Mesothelial cell of epicardium (in vitro differentiated cells): Measurements from ENCODE around the gene PARD3. TPM values are rescaled to one million over a fixed set of nuclear protein-coding genes. Genes with fewer than 3 reads are reported as not detected.

Experiments
- DNase-seq, 2 experiments: peaks; one replicate each; pipeline ENCODE4 v3.0.0; 2021; ENCODE audit warnings: low spot score in 2 of 2; ENCODE audit not compliant: unreplicated experiment in 2 of 2
- H3K27ac Mint-ChIP-seq: 2 replicates; pipeline ENCODE4 v1.8.0; 2021; ENCODE audit warnings: mixed read lengths
- H3K27me3 Mint-ChIP-seq: 2 replicates; pipeline ENCODE4 v1.8.0; 2021; ENCODE audit warnings: low read depth, mixed read lengths
- H3K36me3 Mint-ChIP-seq: 2 replicates; pipeline ENCODE4 v1.8.0; 2021; ENCODE audit warnings: mixed read lengths
- H3K4me1 Mint-ChIP-seq: 2 replicates; pipeline ENCODE4 v1.8.0; 2021; ENCODE audit warnings: mixed read lengths
- H3K4me3 Mint-ChIP-seq: 2 replicates; pipeline ENCODE4 v1.8.0; 2021; ENCODE audit warnings: mild to moderate bottlenecking, moderate library complexity, mixed read lengths
- H3K9me3 Mint-ChIP-seq: 2 replicates; pipeline ENCODE4 v1.8.0; 2021; ENCODE audit warnings: mixed read lengths
- total RNA-seq: library from RNA; stranded (reverse); gene quantifications from 3 replicates; pipeline ENCODE4 v1.2.1, GENCODE V29; 2021
- TF ChIP-seq, protein P1 (sequence below): fragments of 200-600 bp; sonication (generic); IDR thresholded peaks from one replicate; pipeline ENCODE4 v1.5.0; 2021; ENCODE audit warnings: antibody characterized with exemption; ENCODE audit not compliant: unreplicated experiment

The PARD3 gene
- total RNA-seq, 1 donor from 2014 or later = 73.2 TPM

DNA sequence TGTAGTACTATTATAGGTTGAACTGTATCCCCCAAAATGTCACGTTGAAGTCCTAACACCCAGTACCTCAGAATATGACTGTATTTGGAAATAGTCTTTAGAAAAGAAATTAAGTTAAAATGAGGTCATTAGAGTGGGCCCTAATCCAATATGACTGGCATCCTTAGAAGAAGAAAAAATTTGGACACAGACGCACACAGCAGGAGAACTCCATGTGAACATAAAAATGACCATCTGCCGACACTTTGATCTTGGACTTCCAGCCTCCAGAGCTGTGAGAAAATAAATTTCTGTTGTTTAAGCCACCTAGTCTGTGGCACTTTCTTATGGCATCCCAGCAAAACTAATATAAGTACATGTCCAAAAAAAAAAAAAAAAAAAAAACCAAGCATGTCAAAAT, 225.8 kb downstream of the PARD3 start:
- Mint-ChIP-seq H3K27me3 (no peaks in the 10 kb centered on the region), H3K27ac (no peak overlapping the region)

DNA sequence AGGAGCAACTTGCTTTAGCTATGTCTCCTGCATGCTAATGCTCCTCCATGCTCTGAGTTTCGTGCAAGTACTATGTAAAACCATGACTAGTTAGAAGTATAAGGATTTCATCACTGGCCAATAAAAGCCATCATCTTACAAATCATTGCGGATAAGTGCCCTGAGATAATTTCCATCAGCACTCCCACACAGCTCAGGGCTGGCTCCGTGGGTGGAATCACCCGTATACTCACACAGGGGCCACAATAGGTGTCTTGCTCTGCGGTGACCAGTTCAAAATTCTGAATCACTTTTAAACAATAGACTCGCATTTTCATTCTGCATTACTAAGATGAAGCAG, 227.4 kb downstream of the PARD3 start:
- no peak overlapping the region for H3K27ac Mint-ChIP-seq

More for the DNA sequence above, 225.8 kb downstream of the PARD3 start:
- Mint-ChIP-seq H3K4me1 (peaks cover 28% of the 10 kb centered on the region), H3K9me3 (no peaks in the 10 kb centered on the region), H3K4me3 (no peak overlapping the region), H3K36me3 (peaks cover 7% of the 10 kb centered on the region)
- DNase-seq = no peak
- TF ChIP-seq, protein P1, sequence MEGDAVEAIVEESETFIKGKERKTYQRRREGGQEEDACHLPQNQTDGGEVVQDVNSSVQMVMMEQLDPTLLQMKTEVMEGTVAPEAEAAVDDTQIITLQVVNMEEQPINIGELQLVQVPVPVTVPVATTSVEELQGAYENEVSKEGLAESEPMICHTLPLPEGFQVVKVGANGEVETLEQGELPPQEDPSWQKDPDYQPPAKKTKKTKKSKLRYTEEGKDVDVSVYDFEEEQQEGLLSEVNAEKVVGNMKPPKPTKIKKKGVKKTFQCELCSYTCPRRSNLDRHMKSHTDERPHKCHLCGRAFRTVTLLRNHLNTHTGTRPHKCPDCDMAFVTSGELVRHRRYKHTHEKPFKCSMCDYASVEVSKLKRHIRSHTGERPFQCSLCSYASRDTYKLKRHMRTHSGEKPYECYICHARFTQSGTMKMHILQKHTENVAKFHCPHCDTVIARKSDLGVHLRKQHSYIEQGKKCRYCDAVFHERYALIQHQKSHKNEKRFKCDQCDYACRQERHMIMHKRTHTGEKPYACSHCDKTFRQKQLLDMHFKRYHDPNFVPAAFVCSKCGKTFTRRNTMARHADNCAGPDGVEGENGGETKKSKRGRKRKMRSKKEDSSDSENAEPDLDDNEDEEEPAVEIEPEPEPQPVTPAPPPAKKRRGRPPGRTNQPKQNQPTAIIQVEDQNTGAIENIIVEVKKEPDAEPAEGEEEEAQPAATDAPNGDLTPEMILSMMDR = no peak

DNA sequence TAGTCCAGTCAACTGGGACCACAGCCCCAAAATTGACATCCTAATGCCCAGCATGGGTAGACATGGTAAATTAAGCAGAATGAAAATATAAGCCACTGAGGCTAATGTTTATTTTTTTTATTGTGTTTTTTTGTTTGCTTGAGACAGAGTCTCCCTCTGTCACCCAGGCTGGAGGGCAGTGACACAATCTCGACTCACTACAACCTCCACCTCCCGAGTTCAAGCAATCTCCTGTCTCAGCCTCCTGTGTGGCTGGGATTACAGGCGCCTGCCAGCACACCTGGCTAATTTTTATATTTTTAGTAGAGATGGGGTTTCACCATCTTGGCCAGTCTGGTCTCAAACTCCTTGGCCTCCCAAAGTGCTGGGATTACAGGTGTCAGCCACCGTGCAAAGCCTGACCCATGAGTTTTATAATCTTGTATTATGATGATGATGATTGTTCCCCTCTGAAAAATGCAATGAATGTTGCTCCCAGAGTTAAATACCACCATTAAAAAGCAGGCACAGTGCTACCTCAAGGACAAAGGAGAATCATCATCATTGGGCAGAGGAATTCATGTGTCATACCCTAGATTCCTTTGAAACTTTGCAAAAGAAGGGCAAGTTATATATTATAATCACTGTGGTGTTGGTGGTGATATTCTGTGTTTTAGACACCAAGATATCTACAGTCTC, 228.0 kb downstream of the PARD3 start:
- TF ChIP-seq, protein P1 = no peak
- Mint-ChIP-seq H3K4me1 (peaks cover 40% of the 10 kb centered on the region), H3K4me3 (no peak overlapping the region), H3K27ac (no peak overlapping the region), H3K27me3 (no peaks in the 10 kb centered on the region), H3K9me3 (no peaks in the 10 kb centered on the region), H3K36me3 (peaks cover 7% of the 10 kb centered on the region)
- DNase-seq = no peak

More for the DNA sequence above, 227.4 kb downstream of the PARD3 start:
- H3K4me3 Mint-ChIP-seq = no peak overlapping the region
- no peaks in the 10 kb centered on the region for H3K9me3 Mint-ChIP-seq
- peaks cover 7% of the 10 kb centered on the region for H3K36me3 Mint-ChIP-seq
- H3K27me3 Mint-ChIP-seq = no peaks in the 10 kb centered on the region
- TF ChIP-seq, protein P1 = no peak
- DNase-seq = no peak
- H3K4me1 Mint-ChIP-seq = peaks cover 35% of the 10 kb centered on the region

- Mint-ChIP-seq H3K4me3 (no peak overlapping the region), H3K36me3 (peaks cover 7% of the 10 kb centered on the region), H3K27ac (peak overlapping the region; percentile 64), H3K27me3 (no peaks in the 10 kb centered on the region), H3K4me1 (peaks cover 49% of the 10 kb centered on the region), H3K9me3 (no peaks in the 10 kb centered on the region)
- TF ChIP-seq, protein P1 = no peak
- no peak for DNase-seq
Observed at GRCh38 chr10:34585422-34586112, 229.5 kb downstream of the PARD3 start.

GRCh38 chr10:34584164-34584563, 230.9 kb downstream of the PARD3 start:
- Mint-ChIP-seq H3K9me3 (no peaks in the 10 kb centered on the region), H3K4me3 (no peak overlapping the region), H3K4me1 (peaks cover 50% of the 10 kb centered on the region), H3K27ac (no peak overlapping the region), H3K27me3 (no peaks in the 10 kb centered on the region), H3K36me3 (peaks cover 3% of the 10 kb centered on the region)
- TF ChIP-seq, protein P1 = no peak
- no peak for DNase-seq
